Gastrocnemius medialis (tissue), 4 donors: ENCODE measurements around the gene THSD7A.

Source experiments
- POLR2A ChIP-seq, 2 donors: fragments of 450-650 bp; IDR thresholded peaks; one replicate each; pipeline ENCODE4 v1.6.1; 2017; ENCODE audit warnings: antibody characterized with exemption in 2 of 2, mild to moderate bottlenecking in 2 of 2, moderate library complexity in 2 of 2
- TF ChIP-seq, protein P1 (sequence below), 5 experiments: fragments of 450-650 bp in 3 of 5; fragments of 200-600 bp in 2 of 5; sonication (generic) in 2 of 5; IDR thresholded peaks in 4 of 5; conservative IDR thresholded peaks in 1 of 5; 1 replicate in 4 of 5; 2 replicates in 1 of 5; pipeline ENCODE4 v1.5.1; 2016 to 2019; ENCODE audit warnings: antibody characterized with exemption in 5 of 5, mild to moderate bottlenecking in 3 of 5, moderate library complexity in 3 of 5

DNA sequence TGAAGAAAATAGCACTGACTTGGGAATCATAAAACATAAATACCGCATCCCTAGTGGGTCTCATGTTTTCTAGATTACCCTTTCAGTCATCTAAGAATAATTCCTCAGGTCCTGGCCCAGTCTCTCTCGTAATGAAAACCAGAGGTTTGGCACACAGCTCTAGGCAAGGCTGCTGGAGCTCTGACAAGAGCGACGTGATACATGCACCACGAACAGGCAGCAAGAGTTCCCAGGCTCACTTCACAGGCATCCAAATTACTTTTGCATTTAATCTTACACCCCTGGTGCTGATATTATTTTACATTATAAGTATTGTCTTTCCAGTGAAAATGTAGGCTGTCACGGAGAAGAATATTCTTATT is 105.2 kb downstream of the THSD7A start:
- TF ChIP-seq, protein P1, sequence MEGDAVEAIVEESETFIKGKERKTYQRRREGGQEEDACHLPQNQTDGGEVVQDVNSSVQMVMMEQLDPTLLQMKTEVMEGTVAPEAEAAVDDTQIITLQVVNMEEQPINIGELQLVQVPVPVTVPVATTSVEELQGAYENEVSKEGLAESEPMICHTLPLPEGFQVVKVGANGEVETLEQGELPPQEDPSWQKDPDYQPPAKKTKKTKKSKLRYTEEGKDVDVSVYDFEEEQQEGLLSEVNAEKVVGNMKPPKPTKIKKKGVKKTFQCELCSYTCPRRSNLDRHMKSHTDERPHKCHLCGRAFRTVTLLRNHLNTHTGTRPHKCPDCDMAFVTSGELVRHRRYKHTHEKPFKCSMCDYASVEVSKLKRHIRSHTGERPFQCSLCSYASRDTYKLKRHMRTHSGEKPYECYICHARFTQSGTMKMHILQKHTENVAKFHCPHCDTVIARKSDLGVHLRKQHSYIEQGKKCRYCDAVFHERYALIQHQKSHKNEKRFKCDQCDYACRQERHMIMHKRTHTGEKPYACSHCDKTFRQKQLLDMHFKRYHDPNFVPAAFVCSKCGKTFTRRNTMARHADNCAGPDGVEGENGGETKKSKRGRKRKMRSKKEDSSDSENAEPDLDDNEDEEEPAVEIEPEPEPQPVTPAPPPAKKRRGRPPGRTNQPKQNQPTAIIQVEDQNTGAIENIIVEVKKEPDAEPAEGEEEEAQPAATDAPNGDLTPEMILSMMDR (IDR thresholded peaks at IDR 0.05 in 4 of 5, conservative IDR thresholded peaks at IDR 0.05 in 1 of 5), result no peak
- TF ChIP-seq POLR2A (IDR thresholded peaks at IDR 0.05), result no peak
